ENCODE data around the gene NOD1.

DNA sequence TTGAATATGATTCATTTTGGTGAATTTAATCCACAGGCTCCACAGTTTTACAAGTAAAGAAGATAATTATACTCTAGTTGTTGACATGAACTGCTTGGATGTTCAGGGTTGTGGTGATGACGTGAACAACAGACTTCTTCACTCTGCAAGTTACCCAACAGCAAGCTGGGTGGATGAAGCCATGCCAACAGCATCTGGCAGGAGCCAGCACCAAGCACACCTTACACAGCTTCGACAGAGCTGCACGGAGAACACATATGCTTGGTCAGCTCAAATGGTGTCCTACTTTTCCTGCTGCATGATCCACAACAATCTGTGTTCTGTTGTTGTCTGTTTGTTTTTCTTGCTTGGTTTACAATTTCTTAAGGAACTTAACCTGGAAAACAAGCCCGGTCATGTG, 9.8 kb downstream of the NOD1 start:
- TF ChIP-seq, protein P1, sequence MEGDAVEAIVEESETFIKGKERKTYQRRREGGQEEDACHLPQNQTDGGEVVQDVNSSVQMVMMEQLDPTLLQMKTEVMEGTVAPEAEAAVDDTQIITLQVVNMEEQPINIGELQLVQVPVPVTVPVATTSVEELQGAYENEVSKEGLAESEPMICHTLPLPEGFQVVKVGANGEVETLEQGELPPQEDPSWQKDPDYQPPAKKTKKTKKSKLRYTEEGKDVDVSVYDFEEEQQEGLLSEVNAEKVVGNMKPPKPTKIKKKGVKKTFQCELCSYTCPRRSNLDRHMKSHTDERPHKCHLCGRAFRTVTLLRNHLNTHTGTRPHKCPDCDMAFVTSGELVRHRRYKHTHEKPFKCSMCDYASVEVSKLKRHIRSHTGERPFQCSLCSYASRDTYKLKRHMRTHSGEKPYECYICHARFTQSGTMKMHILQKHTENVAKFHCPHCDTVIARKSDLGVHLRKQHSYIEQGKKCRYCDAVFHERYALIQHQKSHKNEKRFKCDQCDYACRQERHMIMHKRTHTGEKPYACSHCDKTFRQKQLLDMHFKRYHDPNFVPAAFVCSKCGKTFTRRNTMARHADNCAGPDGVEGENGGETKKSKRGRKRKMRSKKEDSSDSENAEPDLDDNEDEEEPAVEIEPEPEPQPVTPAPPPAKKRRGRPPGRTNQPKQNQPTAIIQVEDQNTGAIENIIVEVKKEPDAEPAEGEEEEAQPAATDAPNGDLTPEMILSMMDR (IDR thresholded peaks at IDR 0.05): no peak
- no peak for TF ChIP-seq POLR2A (IDR thresholded peaks at IDR 0.05)

Measured in sigmoid colon (tissue), 3 donors.